OCI-LY1 (cell line): Measurements from ENCODE around the gene P2RY14.

Experiments used
- EZH2 ChIP-seq: fragments of 200-600 bp; sonication (generic), shearing (Covaris generic); IDR thresholded peaks from 2 replicates; pipeline ENCODE4 v1.8.0; 2017; ENCODE audit warnings: borderline replicate concordance, mixed run types, mild to moderate bottlenecking, antibody characterized with exemption, low read length, moderate library complexity, mixed read lengths
- TF ChIP-seq, protein P1 (sequence below): fragments of 200-600 bp; sonication (generic), shearing (Covaris generic); IDR thresholded peaks from 2 replicates; pipeline ENCODE4 v1.5.1; 2017; ENCODE audit warnings: mild to moderate bottlenecking, antibody characterized with exemption, low read length, moderate library complexity, mixed read lengths

DNA sequence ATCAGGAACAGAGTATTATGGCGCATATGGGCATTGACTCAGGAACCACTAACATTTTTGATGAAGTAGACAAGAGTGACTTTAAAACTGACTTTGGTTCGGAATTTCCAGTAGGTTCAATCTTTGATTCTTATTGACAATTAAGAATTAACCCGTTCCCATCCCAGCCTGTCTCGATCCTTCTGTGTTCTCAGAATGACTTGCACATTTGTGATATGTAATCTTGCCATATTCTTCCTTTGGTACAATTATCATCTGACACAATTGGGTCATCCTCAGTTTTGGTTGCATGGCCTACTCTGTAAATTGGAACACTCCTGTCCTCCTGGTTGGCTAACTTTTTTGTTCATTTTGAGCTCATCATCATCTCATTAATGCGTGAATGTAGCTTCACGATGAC, 85.8 kb downstream of the P2RY14 start:
- TF ChIP-seq, protein P1, sequence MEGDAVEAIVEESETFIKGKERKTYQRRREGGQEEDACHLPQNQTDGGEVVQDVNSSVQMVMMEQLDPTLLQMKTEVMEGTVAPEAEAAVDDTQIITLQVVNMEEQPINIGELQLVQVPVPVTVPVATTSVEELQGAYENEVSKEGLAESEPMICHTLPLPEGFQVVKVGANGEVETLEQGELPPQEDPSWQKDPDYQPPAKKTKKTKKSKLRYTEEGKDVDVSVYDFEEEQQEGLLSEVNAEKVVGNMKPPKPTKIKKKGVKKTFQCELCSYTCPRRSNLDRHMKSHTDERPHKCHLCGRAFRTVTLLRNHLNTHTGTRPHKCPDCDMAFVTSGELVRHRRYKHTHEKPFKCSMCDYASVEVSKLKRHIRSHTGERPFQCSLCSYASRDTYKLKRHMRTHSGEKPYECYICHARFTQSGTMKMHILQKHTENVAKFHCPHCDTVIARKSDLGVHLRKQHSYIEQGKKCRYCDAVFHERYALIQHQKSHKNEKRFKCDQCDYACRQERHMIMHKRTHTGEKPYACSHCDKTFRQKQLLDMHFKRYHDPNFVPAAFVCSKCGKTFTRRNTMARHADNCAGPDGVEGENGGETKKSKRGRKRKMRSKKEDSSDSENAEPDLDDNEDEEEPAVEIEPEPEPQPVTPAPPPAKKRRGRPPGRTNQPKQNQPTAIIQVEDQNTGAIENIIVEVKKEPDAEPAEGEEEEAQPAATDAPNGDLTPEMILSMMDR, result no peak
- TF ChIP-seq EZH2, result no peak
